GM19099 (cell line): ENCODE data around the gene ARAP2.

Experiments used
- POLR2A ChIP-seq: IDR thresholded peaks from 3 replicates; pipeline ENCODE4 v1.6.1; 2011; ENCODE audit warnings: low read depth; ENCODE audit not compliant: insufficient read length; ENCODE audit errors: extremely low read depth

ARAP2 gene

DNA sequence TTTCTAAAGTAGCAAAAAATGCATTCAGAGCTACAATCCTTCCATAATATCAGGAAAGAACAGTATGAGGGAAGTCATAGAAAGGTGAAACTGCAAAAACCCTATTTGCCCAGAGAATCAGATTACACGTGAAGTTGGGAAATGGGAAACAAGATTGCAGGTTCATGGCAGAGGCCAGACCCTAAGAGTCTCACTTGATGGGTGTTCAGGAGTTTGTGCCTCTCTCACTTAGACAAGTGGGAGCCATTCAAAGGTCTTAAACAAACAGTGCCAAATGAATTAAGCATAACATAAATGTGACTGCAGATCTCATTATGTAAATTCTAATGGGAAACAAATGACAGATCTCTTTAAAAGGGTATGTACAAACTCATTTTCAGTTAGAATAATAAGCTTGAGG lies 91.6 kb downstream of the ARAP2 start:
- no peak for TF ChIP-seq POLR2A

- no peak for TF ChIP-seq POLR2A
Observed at GRCh38 chr4:36142504-36142903, 101.8 kb downstream of the ARAP2 start.

DNA sequence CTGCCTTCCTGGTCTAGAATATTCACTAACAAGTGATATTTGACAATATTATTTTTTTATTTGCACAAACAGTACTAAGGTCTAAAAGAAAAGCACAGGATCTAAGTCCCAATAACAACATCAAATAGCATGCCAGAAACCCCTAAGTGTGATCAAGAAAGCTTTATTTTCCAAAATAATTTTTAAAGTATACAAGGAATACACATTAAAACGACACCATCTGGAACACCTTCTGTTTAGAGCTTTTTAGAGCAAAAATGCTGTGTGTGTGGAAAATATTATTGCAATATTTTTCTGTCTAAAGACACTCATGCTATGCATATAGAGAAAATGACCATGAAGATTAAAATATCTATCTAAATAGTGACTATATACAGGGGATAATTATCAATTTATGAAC lies 103.1 kb downstream of the ARAP2 start:
- no peak for TF ChIP-seq POLR2A

DNA sequence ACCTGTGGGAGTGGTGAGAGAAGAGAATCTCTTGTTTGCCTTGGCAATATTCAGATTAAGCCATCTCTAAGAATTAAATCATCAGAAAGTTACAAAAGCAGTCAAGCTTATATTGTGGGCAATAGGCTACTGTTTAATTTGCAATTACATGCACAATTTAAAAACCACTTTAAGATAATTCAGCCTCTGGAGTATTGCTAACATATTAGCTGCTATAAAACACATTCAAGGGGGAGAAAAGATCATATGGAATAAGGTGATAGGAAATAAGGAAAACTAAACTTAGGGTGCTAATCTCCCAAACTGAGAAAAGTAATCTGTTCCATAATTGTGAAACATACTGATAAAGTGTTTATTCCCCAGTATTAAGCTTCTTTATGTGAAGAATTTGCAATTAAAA lies 103.9 kb downstream of the ARAP2 start:
- TF ChIP-seq POLR2A, result no peak

GRCh38 chr4:36138220-36138619 lies 106.1 kb downstream of the ARAP2 start:
- TF ChIP-seq POLR2A, result no peak

GRCh38 chr4:36137336-36137735 lies 107.0 kb downstream of the ARAP2 start:
- no peak for TF ChIP-seq POLR2A

DNA sequence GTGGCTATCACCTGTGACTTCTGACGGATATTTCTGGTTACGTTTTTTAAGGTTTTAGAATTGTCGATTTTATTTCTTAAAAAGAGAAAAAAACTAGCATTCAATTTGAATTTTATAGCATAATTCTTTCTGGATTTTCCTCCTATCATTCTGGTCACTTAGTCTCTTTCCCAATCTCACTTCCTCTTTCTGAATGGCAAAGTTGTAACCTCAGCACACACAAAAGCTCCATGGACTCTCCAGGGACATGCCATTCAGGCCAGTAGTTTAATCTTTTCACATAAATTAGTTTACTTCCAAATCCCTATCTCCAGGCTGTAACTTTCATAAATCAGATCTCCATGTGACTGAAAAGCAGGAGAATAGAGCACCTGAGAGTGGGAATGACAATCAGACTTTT lies 110.7 kb downstream of the ARAP2 start:
- TF ChIP-seq POLR2A, result no peak

DNA sequence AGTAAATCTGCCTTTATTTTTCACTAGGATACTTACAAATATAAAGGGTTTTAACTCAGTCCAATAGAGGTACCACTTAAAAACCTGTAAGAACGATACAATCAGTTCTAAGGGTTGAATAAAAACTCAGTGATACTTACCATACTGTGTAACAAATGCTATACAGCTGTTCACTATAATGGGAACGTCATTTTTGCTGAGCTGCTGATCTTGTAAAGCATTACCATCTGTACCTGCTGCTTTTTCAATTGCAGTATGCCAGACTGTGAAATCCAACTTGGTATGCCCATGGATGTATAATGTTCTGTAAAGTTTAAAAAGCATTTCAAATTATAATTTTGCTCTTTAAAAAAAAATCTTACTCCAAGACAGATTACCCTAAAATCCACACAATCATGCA lies 111.2 kb downstream of the ARAP2 start:
- TF ChIP-seq POLR2A, result no peak

- TF ChIP-seq POLR2A, result no peak
Observed at GRCh38 chr4:36130641-36131040, 113.7 kb downstream of the ARAP2 start.

DNA sequence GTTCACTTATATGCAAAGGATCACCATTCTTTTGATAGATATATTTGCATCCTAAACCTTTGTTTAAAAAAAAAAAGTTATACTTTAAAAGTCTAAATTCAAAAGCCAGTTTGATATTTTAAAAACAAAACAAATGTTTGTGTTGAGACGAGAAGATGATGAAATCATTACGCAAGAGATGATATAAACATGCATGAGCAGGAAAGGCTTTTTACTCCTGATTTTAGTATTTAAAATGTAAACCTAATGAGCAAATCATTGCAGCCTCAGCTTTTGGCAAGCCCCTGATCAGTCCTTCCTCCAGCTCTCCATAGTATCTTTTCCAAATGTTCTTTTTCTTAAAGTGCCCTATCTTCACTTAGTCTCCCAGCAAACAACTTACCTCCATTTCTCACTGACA lies 115.6 kb downstream of the ARAP2 start:
- no peak for TF ChIP-seq POLR2A

- no peak for TF ChIP-seq POLR2A
Observed at GRCh38 chr4:36123906-36124305, 120.4 kb downstream of the ARAP2 start.

GRCh38 chr4:36115312-36115711 lies 129.0 kb downstream of the ARAP2 start:
- no peak for TF ChIP-seq POLR2A

DNA sequence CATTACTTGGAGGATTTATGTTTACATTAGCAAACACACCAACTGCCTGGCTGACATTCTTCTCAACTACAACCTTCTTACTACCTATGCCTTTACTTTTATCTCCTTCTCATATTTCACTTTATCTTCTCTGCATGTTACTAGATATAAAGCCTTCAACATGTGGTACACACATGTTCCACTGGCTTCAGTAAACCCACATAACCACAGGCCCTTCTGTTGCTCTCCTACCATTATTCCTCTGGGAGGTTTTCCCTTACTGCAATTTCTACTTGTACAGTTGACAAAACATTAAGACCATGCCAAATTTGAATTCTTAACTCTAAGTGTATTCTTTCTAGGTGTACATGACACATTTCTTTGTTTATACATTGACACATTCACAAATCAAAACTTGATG lies 133.1 kb downstream of the ARAP2 start:
- TF ChIP-seq POLR2A, result no peak

DNA sequence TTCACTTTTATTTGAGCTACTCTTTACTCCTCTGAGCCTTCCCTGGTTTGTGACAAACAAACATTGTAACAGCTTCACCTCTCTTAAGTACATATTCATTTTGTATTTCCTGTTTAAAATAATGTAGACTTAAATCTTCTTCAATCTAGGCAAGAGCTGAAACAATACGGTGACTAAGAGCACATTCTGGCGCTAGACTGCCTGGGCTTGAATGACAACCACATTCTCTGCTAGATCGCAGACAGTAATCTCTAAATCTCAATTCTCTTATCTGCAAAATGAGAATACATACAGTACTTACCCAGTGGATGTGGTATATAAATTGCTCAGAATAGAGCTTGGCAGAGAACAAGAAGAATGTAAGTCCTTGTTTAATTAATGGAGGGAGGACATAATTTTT lies 144.8 kb downstream of the ARAP2 start:
- no peak for TF ChIP-seq POLR2A

GRCh38 chr4:36094995-36095394 lies 149.3 kb downstream of the ARAP2 start:
- no peak for TF ChIP-seq POLR2A

DNA sequence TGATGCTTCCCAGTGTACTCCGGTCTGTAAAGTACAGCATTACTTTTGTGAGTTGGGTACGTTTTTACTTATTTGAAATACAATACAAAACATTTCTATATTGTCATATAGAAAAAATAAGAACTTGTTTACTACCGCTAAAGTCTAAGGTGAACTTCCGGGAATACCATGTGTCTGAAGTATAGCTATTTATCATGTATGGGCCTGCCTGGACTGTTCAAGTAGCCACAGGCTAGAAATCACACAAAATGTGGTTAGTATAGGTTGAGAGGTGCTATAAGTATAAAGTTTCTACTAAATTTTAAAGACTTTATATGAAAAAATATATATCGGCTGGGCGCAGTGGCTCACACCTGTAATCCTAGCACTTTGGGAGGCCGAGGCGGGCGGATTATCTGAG lies 152.3 kb downstream of the ARAP2 start:
- TF ChIP-seq POLR2A, result no peak

GRCh38 chr4:36088542-36088941 lies 155.8 kb downstream of the ARAP2 start:
- no peak for TF ChIP-seq POLR2A
